GM19467 (cell line): ENCODE results near the gene CMSS1.
"Not testable (repeated sequence)": the region's sequence is repeated elsewhere in the genome, so short reads cannot be mapped to it uniquely, and the experiment has no call there.

Experiments used
- ATAC-seq: cut with Tn5 transposase; IDR thresholded peaks from one replicate; pipeline ENCODE4 v1.9.1; 2021; ENCODE audit warnings: mild to moderate bottlenecking, moderate library complexity; ENCODE audit not compliant: unreplicated experiment

The CMSS1 gene

DNA sequence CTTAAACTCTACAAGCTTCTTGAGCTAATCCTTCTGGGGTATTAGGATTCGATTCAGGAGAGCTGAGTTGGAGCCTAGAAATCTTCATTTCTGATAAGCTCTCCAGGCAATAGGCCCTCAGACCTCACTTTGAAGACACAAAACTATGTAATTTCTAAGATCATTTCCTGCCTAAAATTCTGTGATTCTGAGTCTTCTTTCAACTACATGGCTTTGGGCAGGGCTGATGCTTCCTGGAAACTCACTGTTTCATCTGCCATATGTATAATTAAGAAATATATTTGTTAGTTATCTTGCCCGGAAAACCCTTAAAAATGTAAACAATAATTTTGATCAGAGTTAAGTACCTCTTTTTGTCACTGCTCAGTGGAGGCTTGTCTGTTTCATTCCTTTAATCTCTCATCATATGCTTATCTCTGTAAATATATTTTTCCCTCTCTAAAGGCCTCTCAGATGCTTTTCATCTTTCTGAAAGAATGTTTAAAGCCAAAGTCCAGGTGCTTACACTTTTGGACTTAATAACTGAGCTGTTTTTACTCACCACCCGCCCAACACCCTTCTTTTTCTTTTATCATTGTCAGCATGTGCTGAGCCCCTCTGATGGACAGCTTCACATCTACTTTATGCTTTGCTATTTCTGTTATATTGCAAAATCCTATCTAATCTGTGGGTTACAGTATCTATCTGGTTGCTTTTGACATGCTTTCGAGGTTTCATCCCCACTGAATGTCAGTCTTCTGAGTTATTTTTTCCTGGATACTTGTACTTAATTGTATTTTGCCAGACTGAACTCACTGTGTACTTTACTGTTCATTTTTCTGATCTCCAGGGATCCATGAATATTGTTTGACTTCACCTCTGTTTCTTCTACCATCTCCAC is 258.4 kb downstream of the CMSS1 start:
- ATAC-seq = no peak

GRCh38 chr3:100076731-100077529 is 259.3 kb downstream of the CMSS1 start:
- no peak for ATAC-seq

DNA sequence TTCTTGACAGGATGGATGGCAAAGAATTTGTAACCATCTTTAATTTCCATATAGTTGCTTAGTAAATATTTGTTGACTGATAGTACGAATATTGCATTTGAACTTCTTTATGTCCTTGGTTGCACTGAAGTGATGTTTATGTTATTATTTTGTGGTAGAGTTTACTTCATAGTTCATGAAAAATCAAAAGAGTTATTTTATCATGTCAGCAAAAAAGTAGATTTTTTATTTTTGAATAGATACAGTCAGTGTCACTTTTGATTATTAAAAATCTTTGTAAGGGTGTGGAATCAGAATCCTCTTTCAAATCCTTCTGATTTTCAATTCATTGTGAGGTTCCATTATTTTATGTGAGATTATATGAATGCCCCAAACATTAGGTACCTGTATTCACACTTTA is 261.7 kb downstream of the CMSS1 start:
- ATAC-seq = no peak

DNA sequence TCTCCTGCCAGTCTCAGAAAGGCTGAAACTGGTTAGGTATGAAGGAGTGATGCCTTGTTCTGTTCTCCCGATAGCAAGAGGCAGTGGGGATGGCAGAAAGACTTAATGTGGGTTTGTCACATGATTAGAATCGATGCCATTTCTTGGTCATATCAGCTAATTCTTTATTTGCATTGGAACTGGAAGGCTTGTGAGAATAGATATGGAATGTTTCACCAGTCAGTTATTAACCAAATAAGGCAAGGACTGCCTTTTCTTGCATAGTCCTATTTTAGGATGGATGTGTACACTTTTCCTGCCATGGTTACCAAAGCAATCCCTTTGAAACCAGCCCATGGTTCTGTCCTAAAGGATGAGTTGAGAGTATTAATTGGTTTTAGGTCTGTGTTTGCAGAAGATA is 262.9 kb downstream of the CMSS1 start:
- ATAC-seq = no peak

DNA sequence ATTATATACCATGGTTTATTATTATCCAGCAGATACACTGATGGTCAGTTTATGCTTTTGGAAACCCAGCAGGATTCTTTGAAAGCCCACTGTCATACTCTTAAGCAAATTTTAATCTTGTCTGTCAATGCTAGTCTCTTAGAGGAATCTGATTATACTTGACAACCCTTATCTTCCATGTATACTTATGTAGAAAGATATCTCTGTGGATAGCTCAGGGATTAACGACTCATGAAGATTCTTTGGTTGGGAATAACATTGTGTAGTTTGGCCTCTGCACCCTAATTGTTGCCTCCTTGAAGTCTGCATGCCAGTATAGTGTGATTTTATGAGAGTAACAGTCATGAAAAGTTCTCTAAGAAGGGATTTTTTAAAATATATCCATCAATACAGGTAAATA is 263.6 kb downstream of the CMSS1 start:
- no peak for ATAC-seq

DNA sequence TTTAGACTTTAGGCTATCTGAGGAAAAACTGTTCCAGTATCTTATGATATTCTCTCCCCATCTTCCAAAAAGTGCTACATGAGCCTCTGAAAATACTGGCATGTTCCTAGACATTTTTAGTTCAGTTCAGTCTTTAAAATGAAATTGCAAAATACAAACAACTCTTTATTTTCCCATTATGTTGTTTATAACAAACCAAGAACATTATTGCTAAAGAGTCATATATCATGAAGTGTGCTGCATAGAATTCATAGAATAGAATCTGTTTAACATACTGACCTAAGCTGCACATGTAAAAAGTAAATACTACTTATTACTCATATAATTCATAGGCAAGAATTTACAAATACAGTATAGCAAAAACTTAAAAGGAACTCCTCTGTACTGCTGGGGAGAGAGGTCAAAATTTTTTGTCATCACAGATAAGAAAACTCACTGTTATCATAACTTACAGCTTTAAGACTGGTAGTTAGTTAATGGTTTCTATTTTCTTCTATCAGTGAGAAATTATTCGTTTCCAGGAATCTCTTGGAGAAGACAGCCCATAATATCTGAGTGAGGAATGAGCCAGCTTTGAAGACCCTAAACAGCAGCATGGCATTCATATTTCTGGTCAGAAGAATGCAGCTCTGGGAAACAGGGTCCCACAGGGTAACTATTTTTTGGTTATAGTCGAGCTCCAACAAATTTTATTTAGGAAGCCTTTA is 264.5 kb downstream of the CMSS1 start:
- ATAC-seq = no peak

DNA sequence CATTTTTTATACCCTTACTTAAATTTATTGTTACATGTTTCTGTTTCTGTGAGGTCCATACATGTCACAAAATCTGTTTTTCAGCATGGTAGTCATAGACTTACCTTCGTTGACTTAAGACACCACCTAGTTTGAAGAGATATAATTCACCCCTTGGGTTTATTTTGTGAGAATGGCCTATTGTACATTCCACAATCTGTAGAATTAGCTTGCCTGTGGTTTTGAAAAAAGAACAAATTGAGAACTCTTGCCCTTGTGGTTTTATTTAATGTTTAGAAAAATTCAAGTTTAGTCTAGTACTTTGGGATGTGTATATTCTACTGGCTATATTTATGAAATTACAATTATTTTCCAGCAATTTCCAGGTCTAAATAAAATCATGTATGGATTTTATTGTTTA is 265.1 kb downstream of the CMSS1 start:
- ATAC-seq = no peak

- no peak for ATAC-seq
These were observed 265.5 kb downstream of the CMSS1 start for GRCh38 chr3:100083209-100083608.

- ATAC-seq = no peak
These were observed 266.6 kb downstream of the CMSS1 start for GRCh38 chr3:100084100-100084806.

- ATAC-seq = no peak
These were observed 268.7 kb downstream of the CMSS1 start for GRCh38 chr3:100086401-100086800.

DNA sequence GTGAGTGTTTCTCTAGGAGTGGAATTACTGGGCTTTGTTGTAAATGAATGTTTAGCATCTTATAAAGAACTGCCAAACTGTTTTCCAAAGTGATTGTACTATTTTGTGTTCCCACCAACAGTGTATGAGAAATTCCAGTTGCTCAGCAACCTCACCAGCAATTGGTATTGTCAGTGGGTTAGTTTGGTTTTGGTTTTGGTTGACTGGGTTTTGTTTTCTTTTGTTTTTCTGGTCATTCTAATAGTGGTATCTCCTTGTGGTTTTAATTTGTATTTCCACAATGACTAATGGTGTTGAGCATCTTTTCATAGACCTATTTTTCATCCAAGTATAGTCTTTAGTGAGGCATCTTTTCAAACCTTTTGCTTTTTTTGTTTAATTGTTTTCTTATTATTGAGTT is 269.5 kb downstream of the CMSS1 start:
- ATAC-seq = peak; percentile 88

DNA sequence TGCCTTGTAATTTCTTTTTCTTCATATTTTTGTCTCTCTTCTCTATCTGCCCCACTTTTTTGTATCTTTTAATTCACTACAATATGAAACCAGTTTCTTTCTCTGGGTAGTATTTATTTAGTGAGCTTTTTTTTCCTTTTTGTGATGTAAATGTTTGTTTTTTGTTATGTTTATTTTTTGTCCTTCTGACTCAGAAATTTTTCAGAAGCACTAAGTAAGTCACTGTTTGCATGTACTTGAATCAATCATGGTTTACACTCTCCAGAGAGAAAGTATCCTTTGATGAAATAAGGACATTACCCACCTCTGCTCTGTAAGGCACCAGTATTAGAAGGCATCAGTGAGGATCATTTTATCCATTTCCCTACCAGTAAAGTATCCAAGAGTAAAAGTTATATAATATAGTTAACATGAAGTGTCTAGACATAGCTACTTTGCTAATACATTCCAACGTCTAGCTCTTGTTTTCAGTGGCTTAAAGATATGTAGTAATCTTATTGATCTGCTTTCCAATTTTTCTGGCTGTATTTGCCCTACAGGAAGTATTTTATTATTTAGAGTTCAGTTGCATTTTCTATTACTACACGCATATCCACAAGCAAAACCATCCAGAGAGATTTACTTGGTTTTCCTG is 271.2 kb downstream of the CMSS1 start:
- ATAC-seq = no peak

- ATAC-seq = peak; percentile 68
These were observed 272.4 kb downstream of the CMSS1 start for GRCh38 chr3:100089812-100090668.

DNA sequence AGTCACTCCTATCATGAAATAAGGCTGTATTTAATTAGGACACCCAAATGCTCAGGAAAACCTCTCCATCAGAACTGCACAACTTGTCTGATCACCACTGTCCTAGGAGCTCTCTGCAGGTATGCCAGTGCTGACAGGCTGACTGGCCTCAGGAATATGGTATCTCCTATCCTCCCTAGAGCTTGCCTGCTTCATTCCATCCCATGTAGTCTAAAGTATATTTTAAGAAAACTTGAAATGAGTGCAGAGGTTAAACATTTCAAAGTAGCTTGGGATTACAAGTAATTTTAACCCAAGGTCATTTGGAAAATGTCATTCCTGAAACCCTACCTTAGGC is 273.0 kb downstream of the CMSS1 start:
- ATAC-seq = peak; percentile 6

DNA sequence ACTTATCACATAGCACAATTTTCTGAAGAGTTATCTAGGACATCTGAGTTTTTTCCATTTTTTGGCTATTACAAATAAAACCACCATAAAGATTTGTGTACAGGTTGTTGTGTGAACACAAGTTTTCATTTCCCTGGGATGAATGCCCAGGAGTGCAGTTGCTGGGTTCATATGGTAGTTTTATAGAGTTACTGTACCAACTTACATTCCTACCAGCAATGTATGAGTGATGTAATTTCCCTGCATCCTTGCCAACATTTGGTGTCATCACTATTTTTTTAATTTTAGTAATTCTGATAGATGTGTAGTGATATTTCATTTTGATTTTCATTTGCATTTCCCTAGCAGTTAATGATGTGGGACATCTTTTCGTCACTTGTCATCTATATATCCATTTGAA is 276.2 kb downstream of the CMSS1 start:
- no peak for ATAC-seq

DNA sequence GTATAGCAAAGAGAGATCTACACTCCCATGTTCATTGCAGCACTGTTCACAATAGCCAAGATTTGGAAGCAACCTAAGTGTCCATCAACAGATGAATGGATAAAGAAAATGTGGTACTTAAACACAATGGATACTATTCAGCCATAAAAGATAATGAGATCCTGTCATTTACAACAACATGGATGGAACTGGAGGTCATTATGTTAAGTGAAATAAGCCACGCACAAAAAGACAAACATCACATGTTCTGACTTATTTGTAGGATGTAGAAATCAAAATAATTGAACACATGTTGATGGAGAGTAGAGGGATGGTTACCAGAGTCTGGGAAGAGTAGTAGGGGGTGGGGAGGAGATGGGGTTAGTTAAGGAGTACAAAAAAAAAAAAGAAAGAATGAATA is 278.6 kb downstream of the CMSS1 start:
- not testable (repeated sequence) for ATAC-seq

DNA sequence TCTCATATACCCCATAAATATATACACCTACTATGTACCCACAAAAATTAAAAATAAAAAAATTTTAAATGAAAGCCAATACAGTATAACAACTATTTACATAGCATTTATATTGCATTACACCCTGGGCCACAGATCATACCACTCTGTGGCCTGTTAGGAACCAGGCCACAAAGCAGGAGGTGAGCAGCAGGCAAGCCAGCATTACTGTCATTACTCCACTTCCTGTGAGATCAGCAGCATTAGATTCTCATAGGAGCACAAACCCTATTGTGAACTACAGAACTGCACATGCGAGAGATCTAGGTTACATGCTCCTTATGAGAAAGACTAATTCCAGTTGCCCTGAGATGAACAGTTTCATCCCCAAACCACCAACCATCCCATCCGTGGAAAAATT is 279.2 kb downstream of the CMSS1 start:
- no peak for ATAC-seq

DNA sequence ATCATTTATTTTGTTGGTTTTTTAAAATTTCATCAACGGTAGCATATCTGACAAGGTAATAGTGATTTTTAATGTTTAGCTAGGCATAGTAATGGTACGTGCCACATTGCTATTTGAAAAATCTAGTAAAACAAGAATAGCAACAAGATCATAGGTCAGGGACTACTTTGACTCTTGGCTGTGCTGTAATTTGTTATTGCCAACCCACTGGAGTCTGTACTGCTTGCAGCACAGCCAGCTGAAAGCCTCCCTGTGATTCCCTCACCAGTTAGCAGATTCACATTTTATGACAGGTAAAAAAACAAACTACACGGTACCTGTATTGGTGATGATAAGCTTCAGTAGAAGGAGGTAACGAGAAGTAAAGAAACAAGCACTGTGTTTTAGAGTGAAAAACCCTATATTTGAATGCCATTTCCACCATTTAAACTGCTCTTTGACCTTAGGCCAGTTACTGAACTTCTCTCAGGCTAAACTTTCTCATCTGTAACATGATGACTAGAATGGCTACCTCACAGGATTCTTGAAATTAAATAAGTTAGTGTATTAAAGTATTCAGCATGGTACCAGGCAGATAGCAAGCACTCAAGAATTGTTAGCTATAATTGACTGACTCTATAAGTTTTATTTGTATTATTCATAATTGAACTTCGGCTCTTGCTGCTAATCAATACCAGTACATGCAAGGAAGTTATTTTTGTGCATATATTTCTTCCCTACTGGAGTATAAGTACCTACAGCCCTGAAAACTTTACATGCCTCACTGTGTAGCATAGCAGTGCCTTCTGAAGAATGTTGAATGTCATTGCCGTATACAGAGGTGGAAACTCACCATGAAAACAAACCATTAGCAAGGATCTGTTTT is 280.5 kb downstream of the CMSS1 start:
- no peak for ATAC-seq

DNA sequence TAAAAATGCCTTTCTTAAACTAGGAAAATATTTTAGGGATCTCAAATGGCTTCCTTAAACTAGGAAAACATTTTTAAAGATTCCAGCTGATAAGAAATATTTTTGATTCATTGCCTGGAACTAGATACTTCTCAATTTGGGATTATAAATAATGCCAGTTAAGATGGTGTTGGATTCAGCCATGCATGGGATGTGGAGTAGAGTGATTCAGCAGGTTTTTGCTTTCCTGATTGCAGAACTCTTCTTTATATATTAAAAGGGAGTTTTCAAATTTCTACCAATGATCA is 281.1 kb downstream of the CMSS1 start:
- ATAC-seq = no peak
